H1 (cell line): ENCODE results near the gene IKBIP. TPM values are rescaled to one million over a fixed set of nuclear protein-coding genes. Genes with fewer than 3 reads are reported as not detected.

Experiments used
- CTCF ChIA-PET: fragments of 300-600 bp; sonication (Branson Sonifier 250); formaldehyde crosslinking; loops from one replicate; lab custom pipeline; 2021; ENCODE audit not compliant: partially characterized antibody; lab: Charles Lee
- POLR2A ChIA-PET: fragments of 300-600 bp; sonication (Branson Sonifier 250); formaldehyde crosslinking; loops from one replicate; lab custom pipeline; 2021; ENCODE audit warnings: inconsistent platforms; ENCODE audit not compliant: partially characterized antibody; lab: Charles Lee
- DNase-seq, 2 experiments: peaks; one replicate each; pipeline versions ENCODE4 v3.0.0 to v3.0.0-alpha.2; 2010 to 2022; ENCODE audit warnings: low spot score in 2 of 2, low read depth in 1 of 2, mixed read lengths in 1 of 2
- FAIRE-seq: peaks from 2 replicates; lab custom pipeline; 2011; peaks lifted over from hg19 to GRCh38; lab: Jason Lieb, UNC
- H2AFZ ChIP-seq: 2 replicates; pipeline ENCODE4 v1.8.1; 2012; ENCODE audit warnings: low read length, inconsistent platforms
- H2AK5ac ChIP-seq: 2 replicates; pipeline ENCODE4 v1.6.1; 2013; ENCODE audit warnings: low read depth, low read length
- H2BK120ac ChIP-seq: replicated peaks from 2 replicates; pipeline ENCODE3; 2013; ENCODE audit warnings: low read depth, low read length, inconsistent platforms
- H2BK12ac ChIP-seq: 2 replicates; pipeline ENCODE4 v1.6.1; 2013; ENCODE audit warnings: low read depth, low read length
- H2BK15ac ChIP-seq: 2 replicates; pipeline ENCODE4 v1.6.1; 2013; ENCODE audit warnings: low read length
- H2BK20ac ChIP-seq: 2 replicates; pipeline ENCODE4 v1.6.1; 2013; ENCODE audit warnings: low read length
- H2BK5ac ChIP-seq: 2 replicates; pipeline ENCODE4 v1.6.1; 2013; ENCODE audit warnings: low read depth, low read length
- H3K14ac ChIP-seq: 2 replicates; pipeline ENCODE4 v1.6.1; 2013; ENCODE audit warnings: inconsistent platforms; ENCODE audit not compliant: insufficient read length
- H3K18ac ChIP-seq: 2 replicates; pipeline ENCODE4 v1.6.1; 2013; ENCODE audit warnings: low read length; ENCODE audit errors: extremely low read depth
- H3K23ac ChIP-seq: 2 replicates; pipeline ENCODE4 v1.6.1; 2013; ENCODE audit warnings: inconsistent platforms; ENCODE audit not compliant: insufficient read length
- H3K23me2 ChIP-seq: 2 replicates; pipeline ENCODE4 v1.6.1; 2013; ENCODE audit warnings: low read depth, low read length
- H3K27ac ChIP-seq: 2 replicates; pipeline ENCODE4 v1.6.1; 2011; ENCODE audit warnings: low read depth, low read length, inconsistent platforms
- H3K27me3 ChIP-seq, 4 experiments: replicated peaks in 1 of 4; 1 replicate in 1 of 4; 2 replicates in 3 of 4; pipeline versions ENCODE4 v1.6.1 to v1.8.1; 2011 to 2013; ENCODE audit warnings: low read length in 3 of 4, mild to moderate bottlenecking in 3 of 4, inconsistent platforms in 2 of 4, mixed read lengths in 2 of 4, moderate library complexity in 1 of 4; ENCODE audit not compliant: control insufficient read depth in 3 of 4, insufficient read depth in 3 of 4; ENCODE audit errors: extremely low read depth in 1 of 4
- H3K36me3 ChIP-seq, 4 experiments: 2 replicates each; pipeline versions ENCODE4 v1.6.1 to v1.8.1; 2011 to 2013; ENCODE audit warnings: mild to moderate bottlenecking in 4 of 4, low read length in 3 of 4, moderate library complexity in 2 of 4, control low read depth in 1 of 4, inconsistent platforms in 1 of 4; ENCODE audit not compliant: insufficient read depth in 4 of 4, control insufficient read depth in 2 of 4
- H3K4ac ChIP-seq: replicated peaks from 2 replicates; pipeline ENCODE3; 2013; ENCODE audit warnings: low read length, low read depth, mixed read lengths, inconsistent platforms; ENCODE audit not compliant: insufficient read length
- H3K4me1 ChIP-seq, 4 experiments: replicated peaks in 1 of 4; 1 replicate in 1 of 4; 2 replicates in 3 of 4; pipeline versions ENCODE4 v1.6.1 to v1.8.1; 2011 to 2013; ENCODE audit warnings: low read length in 3 of 4, inconsistent platforms in 2 of 4, mixed read lengths in 1 of 4; ENCODE audit not compliant: insufficient read depth in 4 of 4, control insufficient read depth in 3 of 4
- H3K4me2 ChIP-seq, 2 experiments: 2 replicates each; pipeline versions ENCODE4 v1.6.1 to v1.8.1; 2011 to 2013; ENCODE audit warnings: low read depth in 2 of 2, low read length in 2 of 2, control low read depth in 1 of 2, inconsistent platforms in 1 of 2, mild to moderate bottlenecking in 1 of 2; ENCODE audit not compliant: insufficient read depth in 1 of 2
- H3K4me3 ChIP-seq, 4 experiments: fragments of 200-600, 300-600 bp in 1 of 4; sonication (generic), shearing (Covaris generic), sonication (Bioruptor Twin) in 1 of 4; 2 replicates each; pipeline versions ENCODE4 v1.5.1 to v1.8.1; 2011 to 2016; ENCODE audit warnings: low read length in 4 of 4, low read depth in 3 of 4, control low read depth in 2 of 4, inconsistent platforms in 2 of 4, mild to moderate bottlenecking in 2 of 4, mixed read lengths in 1 of 4, moderate library complexity in 1 of 4; ENCODE audit not compliant: insufficient read depth in 2 of 4; ENCODE audit errors: extremely low read depth in 1 of 4
- H3K56ac ChIP-seq: replicated peaks from 2 replicates; pipeline ENCODE3; 2013; ENCODE audit warnings: low read depth, mild to moderate bottlenecking, mixed read lengths, low read length, inconsistent platforms; ENCODE audit not compliant: insufficient read length
- H3K79me1 ChIP-seq: 2 replicates; pipeline ENCODE4 v1.6.1; 2013; ENCODE audit warnings: low read depth, low read length, control low read depth
- H3K79me2 ChIP-seq, 2 experiments: 2 replicates each; pipeline versions ENCODE4 v1.6.1 to v1.8.1; 2012 to 2013; ENCODE audit warnings: low read length in 2 of 2, mild to moderate bottlenecking in 2 of 2, inconsistent platforms in 1 of 2; ENCODE audit not compliant: insufficient read depth in 2 of 2, control insufficient read depth in 1 of 2
- H3K9ac ChIP-seq, 4 experiments: replicated peaks in 1 of 4; 1 replicate in 1 of 4; 2 replicates in 3 of 4; pipeline versions ENCODE4 v1.6.1 to v1.8.1; 2011 to 2013; ENCODE audit warnings: low read depth in 3 of 4, low read length in 3 of 4, control low read depth in 2 of 4, mild to moderate bottlenecking in 2 of 4, moderate library complexity in 2 of 4, inconsistent platforms in 1 of 4; ENCODE audit errors: extremely low read depth in 1 of 4
- H3K9me3 ChIP-seq, 2 experiments: 2 replicates each; pipeline versions ENCODE4 v1.6.1 to v1.8.1; 2012 to 2013; ENCODE audit warnings: mild to moderate bottlenecking in 2 of 2, moderate library complexity in 2 of 2, control low read depth in 1 of 2, inconsistent platforms in 1 of 2, low read depth in 1 of 2, low read length in 1 of 2, mixed read lengths in 1 of 2; ENCODE audit not compliant: insufficient read depth in 2 of 2
- H4K20me1 ChIP-seq, 2 experiments: replicated peaks in 1 of 2; 2 replicates each; pipeline versions ENCODE3 to v1.8.1; 2011 to 2013; ENCODE audit warnings: inconsistent platforms in 2 of 2, low read length in 2 of 2, mild to moderate bottlenecking in 1 of 2; ENCODE audit not compliant: insufficient read depth in 2 of 2, control insufficient read depth in 1 of 2
- H4K5ac ChIP-seq: 2 replicates; pipeline ENCODE4 v1.6.1; 2013; ENCODE audit warnings: low read length, low read depth, mixed read lengths, inconsistent platforms; ENCODE audit not compliant: insufficient read length
- H4K8ac ChIP-seq: 2 replicates; pipeline ENCODE4 v1.8.0; 2013; ENCODE audit warnings: mild to moderate bottlenecking, moderate library complexity, low read length, inconsistent platforms; ENCODE audit not compliant: insufficient read depth; ENCODE audit errors: extremely low read depth
- H4K91ac ChIP-seq: replicated peaks from 2 replicates; pipeline ENCODE3; 2013; ENCODE audit warnings: low read length, mixed read lengths, inconsistent platforms; ENCODE audit not compliant: insufficient read length
- RBBP5 ChIP-seq: IDR thresholded peaks from 2 replicates; pipeline ENCODE4 v1.7.1; 2012; ENCODE audit warnings: low read depth, mild to moderate bottlenecking, inconsistent platforms, low read length, moderate library complexity, borderline replicate concordance
- SRF ChIP-seq: IDR thresholded peaks from 2 replicates; pipeline ENCODE4 v1.6.1; 2011; ENCODE audit warnings: mild to moderate bottlenecking, low read depth, low read length, moderate library complexity
- WGBS, 2 experiments: shearing (Covaris generic) in 1 of 2; methylation state at CpG; one replicate each; pipeline versions ENCODE4 v1.1.6 to v1.1.7; 2013 to 2015; ENCODE audit warnings: low lambda C conversion rate in 2 of 2, mixed read lengths in 2 of 2, inconsistent platforms in 1 of 2, low coverage in 1 of 2, missing lambda C conversion rate in 1 of 2; ENCODE audit not compliant: insufficient replicate concordance in 2 of 2, insufficient coverage in 1 of 2, insufficient read length in 1 of 2; ENCODE audit errors: extremely low coverage in 1 of 2, missing lambda C conversion rate in 1 of 2; 5-methylcytosine and 5-hydroxymethylcytosine counted together
- polyA plus RNA-seq, 7 experiments: library from polyadenylated mRNA; depleted of rRNA in 3 of 7; stranded (reverse) in 5 of 7; unstranded in 2 of 7; fragments of >200 nt in 5 of 7; fragments of 200-250 nt in 2 of 7; gene quantifications; 1 replicate in 5 of 7; 2 replicates in 1 of 7; 4 replicates in 1 of 7; pipeline versions ENCODE4 v1.2.1 to v1.2.3, GENCODE V29; 2011 to 2013; ENCODE audit warnings: missing spikeins in 2 of 7, mixed read lengths in 2 of 7
- total RNA-seq: library from RNA; stranded (reverse); fragmentation: NEBNext Ultra II Directional; extraction: Animal tissue kit (Norgen Biotek cat#: 25700); gene quantifications from 2 replicates; pipeline ENCODE4 v1.2.1, GENCODE V29; 2021

Gene IKBIP
- total and polyA plus RNA-seq, 2 of the 8 experiments (the other 6 are each of a cell fraction or from before 2014, with no cell fraction given), result 2.7 to 12.4 TPM

- H3K9me3 ChIP-seq, result no peaks in the 10 kb centered on the region
- no peak overlapping the region for H3K9ac ChIP-seq
- H3K18ac ChIP-seq, result no peak overlapping the region
- H2BK12ac ChIP-seq, result no peak overlapping the region
- H3K4me2 ChIP-seq, result no peak overlapping the region
- no peak overlapping the region for H3K4me3 ChIP-seq
- no peak overlapping the region for H2BK120ac ChIP-seq
- H3K36me3 ChIP-seq, result peaks cover 5 to 27% (median 15%) of the 10 kb centered on the region in 4 experiments; a peak in 6 of 8 replicates
- H3K23me2 ChIP-seq, result no peaks in the 10 kb centered on the region
- POLR2A ChIA-PET, result interaction anchor here (6.5 kb wide), 1 partner anchor 11 kb away, joined by 48 read pairs; the partner anchor contains the start of gene SLC25A3
- no peak overlapping the region for H2BK5ac ChIP-seq
- H2AK5ac ChIP-seq, result no peak overlapping the region
- no peak overlapping the region for H2AFZ ChIP-seq
- no peaks in the 10 kb centered on the region for H3K27me3 ChIP-seq
- H3K23ac ChIP-seq, result no peak overlapping the region
- H3K4me1 ChIP-seq, result no peaks in the 10 kb centered on the region
- H4K20me1 ChIP-seq, result peaks cover 0 to 2% of the 10 kb centered on the region in 2 experiments
- TF ChIP-seq RBBP5 (no peak), SRF (no peak)
- TF ChIP-seq, all 59 proteins: peak for 0
- WGBS, 2 experiments, result 89% methylated on average over 2 of the region's 2 CpGs; no CpG with 5 or more reads in 1 of the 2 experiments
- DNase-seq (no peak), FAIRE-seq (no peak)
- H4K91ac ChIP-seq, result no peak overlapping the region
- H4K8ac ChIP-seq, result no peak overlapping the region
- no peak overlapping the region for H2BK20ac ChIP-seq
- no peak overlapping the region for H3K14ac ChIP-seq
- no peak overlapping the region for H3K56ac ChIP-seq
- no peak overlapping the region for H2BK15ac ChIP-seq
- H3K79me1 ChIP-seq, result no peaks in the 10 kb centered on the region
- CTCF ChIA-PET, result interaction anchor here (1.0 to 2.2 kb wide), 6 partner anchors 11 to 116 kb away, joined by 3 to 6 read pairs (median 3); no protein-coding TSS in a partner anchor
- no peak overlapping the region for H3K4ac ChIP-seq
- H4K5ac ChIP-seq, result no peak overlapping the region
- H3K27ac ChIP-seq, result no peak overlapping the region
- no peaks in the 10 kb centered on the region for H3K79me2 ChIP-seq
Observed at GRCh38 chr12:98606359-98606988, 38.1 kb downstream of the IKBIP start.
